ENCODE measurements around the gene RPS6KC1. TPM values are rescaled to one million over a fixed set of nuclear protein-coding genes. Genes with fewer than 3 reads are reported as not detected.

The RPS6KC1 gene
- total RNA-seq, 2 donors from 2014 or later, result 20.7 to 34.1 TPM

DNA sequence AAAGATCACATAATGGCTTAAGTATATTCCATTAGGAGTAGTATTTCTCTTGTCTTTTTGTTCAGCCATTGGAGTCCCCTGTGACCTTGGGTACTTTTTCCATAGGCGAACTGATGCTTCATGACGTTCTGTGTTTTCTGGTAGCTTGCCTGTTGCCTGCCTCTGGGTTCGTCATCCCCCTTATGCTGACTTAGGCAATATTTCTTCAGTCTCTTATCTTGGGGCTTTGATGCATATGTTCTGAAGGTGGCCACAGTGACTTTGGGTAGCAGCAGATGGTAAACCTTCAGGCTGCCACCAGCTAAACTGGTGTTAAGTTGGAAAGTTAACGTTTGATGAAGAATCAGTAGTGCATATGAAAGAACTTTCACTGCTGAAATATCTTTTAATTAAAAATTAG is 170.2 kb downstream of the RPS6KC1 start:
- Histone ChIP-seq H3K27me3 (replicated peaks; ENCODE audit: insufficient read depth) (no peaks in the 10 kb centered on the region), H3K9me3 (no peaks in the 10 kb centered on the region), H3K36me3 (no peaks in the 10 kb centered on the region), H3K4me3 (no peak overlapping the region), H3K27ac (no peak overlapping the region), H3K4me1 (ENCODE audit: control insufficient read depth in 1 of 2, low read depth in 2 of 2) (no peaks in the 10 kb centered on the region)
- DNase-seq (ENCODE audit: low spot score), result no peak
- TF ChIP-seq, protein P1, sequence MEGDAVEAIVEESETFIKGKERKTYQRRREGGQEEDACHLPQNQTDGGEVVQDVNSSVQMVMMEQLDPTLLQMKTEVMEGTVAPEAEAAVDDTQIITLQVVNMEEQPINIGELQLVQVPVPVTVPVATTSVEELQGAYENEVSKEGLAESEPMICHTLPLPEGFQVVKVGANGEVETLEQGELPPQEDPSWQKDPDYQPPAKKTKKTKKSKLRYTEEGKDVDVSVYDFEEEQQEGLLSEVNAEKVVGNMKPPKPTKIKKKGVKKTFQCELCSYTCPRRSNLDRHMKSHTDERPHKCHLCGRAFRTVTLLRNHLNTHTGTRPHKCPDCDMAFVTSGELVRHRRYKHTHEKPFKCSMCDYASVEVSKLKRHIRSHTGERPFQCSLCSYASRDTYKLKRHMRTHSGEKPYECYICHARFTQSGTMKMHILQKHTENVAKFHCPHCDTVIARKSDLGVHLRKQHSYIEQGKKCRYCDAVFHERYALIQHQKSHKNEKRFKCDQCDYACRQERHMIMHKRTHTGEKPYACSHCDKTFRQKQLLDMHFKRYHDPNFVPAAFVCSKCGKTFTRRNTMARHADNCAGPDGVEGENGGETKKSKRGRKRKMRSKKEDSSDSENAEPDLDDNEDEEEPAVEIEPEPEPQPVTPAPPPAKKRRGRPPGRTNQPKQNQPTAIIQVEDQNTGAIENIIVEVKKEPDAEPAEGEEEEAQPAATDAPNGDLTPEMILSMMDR (IDR thresholded peaks at IDR 0.05), result no peak
- no peak for ATAC-seq (ENCODE audit: insufficient number of reproducible peaks, low FRiP score, low read depth)

DNA sequence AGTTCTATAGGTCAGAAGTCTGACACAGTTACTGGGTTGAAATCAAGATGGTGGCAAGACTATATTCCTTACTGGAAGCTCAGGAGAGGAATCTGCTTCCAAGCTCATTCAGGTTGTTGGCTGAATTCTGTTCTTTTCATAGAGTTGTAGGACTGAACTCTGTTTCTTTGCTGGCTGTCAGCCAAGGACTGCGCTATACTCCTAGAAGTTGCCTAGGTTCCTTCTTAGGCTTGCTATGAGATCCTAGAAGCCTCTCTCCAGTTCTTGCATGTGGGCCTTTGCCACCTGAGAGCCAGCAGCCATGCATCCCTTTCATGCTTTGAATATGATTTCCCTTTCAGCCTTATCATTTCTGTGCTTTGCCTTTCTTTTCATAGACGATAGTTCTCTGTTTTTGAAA is 176.4 kb downstream of the RPS6KC1 start:
- TF ChIP-seq, protein P1 (IDR thresholded peaks at IDR 0.05), result no peak
- no peaks in the 10 kb centered on the region for H3K27me3 ChIP-seq (replicated peaks; ENCODE audit: insufficient read depth)

DNA sequence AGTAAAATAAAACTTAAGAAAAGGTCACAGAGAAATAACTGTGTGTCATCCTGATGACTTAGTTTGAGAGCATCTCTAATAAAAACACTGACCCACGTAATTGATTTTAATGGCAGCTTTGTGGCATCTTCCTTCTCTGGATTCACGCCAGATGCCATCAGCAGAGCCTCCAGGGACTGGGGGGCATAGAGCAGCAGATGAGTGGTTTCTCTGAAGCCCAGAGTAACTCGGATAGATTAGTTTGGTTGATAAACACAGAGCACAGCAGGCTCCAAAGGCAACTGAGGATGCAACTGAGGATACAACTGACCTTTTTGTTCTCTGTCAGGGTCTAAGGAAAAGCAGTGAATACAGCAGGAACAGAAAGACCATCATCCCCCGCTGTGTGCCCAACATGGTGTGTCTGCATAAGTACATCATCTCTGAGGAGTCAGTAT is 180.8 kb downstream of the RPS6KC1 start:
- no peaks in the 10 kb centered on the region for H3K4me1 ChIP-seq (ENCODE audit: control insufficient read depth in 1 of 2, low read depth in 2 of 2)
- H3K36me3 ChIP-seq, result peaks cover 4% of the 10 kb centered on the region
- ATAC-seq (ENCODE audit: insufficient number of reproducible peaks, low FRiP score, low read depth), result no peak
- no peak for DNase-seq (ENCODE audit: low spot score)
- no peaks in the 10 kb centered on the region for H3K9me3 ChIP-seq
- H3K27ac ChIP-seq, result no peak overlapping the region
- H3K4me3 ChIP-seq, result no peak overlapping the region
- TF ChIP-seq, protein P1 (IDR thresholded peaks at IDR 0.05), result no peak
- H3K27me3 ChIP-seq (replicated peaks; ENCODE audit: insufficient read depth), result no peaks in the 10 kb centered on the region

More for the DNA sequence above, 176.4 kb downstream of the RPS6KC1 start:
- Histone ChIP-seq H3K9me3 (no peaks in the 10 kb centered on the region), H3K27ac (no peak overlapping the region), H3K4me3 (no peak overlapping the region), H3K4me1 (ENCODE audit: control insufficient read depth in 1 of 2, low read depth in 2 of 2) (no peaks in the 10 kb centered on the region), H3K36me3 (no peaks in the 10 kb centered on the region)
- DNase-seq (ENCODE audit: low spot score) (no peak), ATAC-seq (ENCODE audit: insufficient number of reproducible peaks, low FRiP score, low read depth) (no peak)

DNA sequence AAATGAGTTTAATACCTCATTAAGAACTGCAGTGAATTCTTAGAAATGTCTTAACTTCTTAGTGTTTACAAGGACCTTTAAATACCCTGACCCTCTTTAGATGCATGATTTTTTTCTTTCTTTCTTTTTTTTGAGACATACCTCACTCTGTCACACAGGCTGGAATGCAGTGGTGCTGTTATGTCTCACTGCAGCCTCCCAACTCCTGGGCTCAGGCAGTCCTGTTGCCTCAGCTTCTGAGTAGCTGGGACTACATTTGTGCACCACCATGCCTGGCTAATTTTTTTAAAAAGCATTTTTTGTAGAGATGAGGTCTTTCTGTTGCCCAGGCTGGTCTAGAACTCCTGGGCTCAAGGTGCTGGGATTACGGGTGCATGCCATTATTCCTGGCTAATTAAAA is 191.8 kb downstream of the RPS6KC1 start:
- no peak for DNase-seq (ENCODE audit: low spot score)
- Histone ChIP-seq H3K4me3 (no peak overlapping the region), H3K9me3 (no peaks in the 10 kb centered on the region), H3K4me1 (ENCODE audit: control insufficient read depth in 1 of 2, low read depth in 2 of 2) (no peaks in the 10 kb centered on the region), H3K36me3 (peaks cover 7% of the 10 kb centered on the region), H3K27ac (no peak overlapping the region), H3K27me3 (replicated peaks; ENCODE audit: insufficient read depth) (no peaks in the 10 kb centered on the region)
- TF ChIP-seq, protein P1 (IDR thresholded peaks at IDR 0.05), result no peak
- no peak for ATAC-seq (ENCODE audit: insufficient number of reproducible peaks, low FRiP score, low read depth)

DNA sequence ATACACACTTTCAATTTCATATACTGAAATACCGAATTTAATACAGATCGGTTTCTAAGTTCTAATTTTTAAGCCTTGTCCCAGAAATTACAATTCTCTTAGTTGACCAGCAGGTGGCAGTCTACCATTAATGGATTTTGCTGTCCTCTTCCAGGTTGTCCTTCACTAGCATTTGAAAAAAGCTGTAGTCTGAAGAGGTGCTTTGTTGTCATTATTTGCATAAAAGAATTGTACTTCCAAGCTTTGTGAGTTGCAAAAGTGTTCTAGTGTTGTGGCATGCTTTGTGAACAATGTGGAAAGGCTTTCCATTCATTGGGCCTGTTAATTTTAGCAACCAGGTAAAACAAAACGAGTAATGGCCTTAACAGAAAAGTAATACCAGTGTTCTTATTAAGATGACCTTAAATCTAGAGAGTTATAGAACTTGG is 193.6 kb downstream of the RPS6KC1 start:
- H3K36me3 ChIP-seq, result peaks cover 7% of the 10 kb centered on the region
- H3K4me3 ChIP-seq, result no peak overlapping the region
- ATAC-seq (ENCODE audit: insufficient number of reproducible peaks, low FRiP score, low read depth), result no peak
- no peaks in the 10 kb centered on the region for H3K9me3 ChIP-seq
- no peak overlapping the region for H3K27ac ChIP-seq
- no peaks in the 10 kb centered on the region for H3K27me3 ChIP-seq (replicated peaks; ENCODE audit: insufficient read depth)
- DNase-seq (ENCODE audit: low spot score), result no peak
- TF ChIP-seq, protein P1 (IDR thresholded peaks at IDR 0.05), result peak; percentile 77
- H3K4me1 ChIP-seq (ENCODE audit: control insufficient read depth in 1 of 2, low read depth in 2 of 2), result no peaks in the 10 kb centered on the region

All from thoracic aorta (tissue), 2 donors.